Raji (cell line): ENCODE measurements around the gene IQSEC3.

Experiments used
- POLR2A ChIP-seq: IDR thresholded peaks from 2 replicates; pipeline ENCODE4 v1.6.1; 2011; ENCODE audit warnings: low read depth, low read length, control low read depth; ENCODE audit not compliant: insufficient read depth

Gene IQSEC3

DNA sequence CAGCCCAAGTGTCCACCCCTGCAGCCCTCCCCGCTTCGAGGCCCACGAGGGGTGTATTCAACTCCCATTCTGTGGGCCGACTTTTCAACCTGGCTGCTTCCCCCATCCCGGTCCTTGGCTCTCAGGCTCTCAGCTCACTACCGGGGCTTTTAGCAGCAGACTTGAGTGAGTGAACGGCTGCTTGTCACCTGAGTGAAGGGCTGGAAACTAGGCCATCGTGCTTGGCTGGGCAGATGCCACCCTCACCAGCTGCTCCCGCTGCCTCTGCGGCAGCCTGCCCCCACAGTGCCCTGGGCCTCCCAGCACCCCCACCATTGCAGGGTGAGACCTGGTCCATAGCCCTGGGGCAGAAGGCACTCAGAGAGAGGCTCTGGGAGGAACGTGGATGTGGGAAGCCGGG lies 87.5 kb downstream of the IQSEC3 start:
- TF ChIP-seq POLR2A, result no peak

DNA sequence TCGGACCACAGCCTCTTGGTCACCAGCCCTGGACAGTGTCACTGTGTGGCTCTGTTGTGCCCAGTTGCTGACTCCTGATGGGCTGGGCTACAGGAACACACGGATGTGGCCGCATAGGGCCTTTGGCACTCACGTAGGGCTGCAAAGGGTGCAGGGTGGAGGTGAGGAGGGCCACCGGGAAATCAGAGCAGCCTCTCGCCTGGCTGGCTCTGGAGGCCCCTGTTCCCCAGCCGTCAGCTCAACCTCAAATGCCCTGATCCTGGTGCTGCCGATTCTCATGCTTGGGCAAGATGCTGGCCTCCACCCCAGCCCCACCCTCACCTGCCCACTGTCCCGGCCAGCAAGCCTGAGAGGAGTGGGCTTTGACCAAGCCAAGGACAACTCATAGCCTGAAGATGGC lies 88.4 kb downstream of the IQSEC3 start:
- TF ChIP-seq POLR2A, result no peak

DNA sequence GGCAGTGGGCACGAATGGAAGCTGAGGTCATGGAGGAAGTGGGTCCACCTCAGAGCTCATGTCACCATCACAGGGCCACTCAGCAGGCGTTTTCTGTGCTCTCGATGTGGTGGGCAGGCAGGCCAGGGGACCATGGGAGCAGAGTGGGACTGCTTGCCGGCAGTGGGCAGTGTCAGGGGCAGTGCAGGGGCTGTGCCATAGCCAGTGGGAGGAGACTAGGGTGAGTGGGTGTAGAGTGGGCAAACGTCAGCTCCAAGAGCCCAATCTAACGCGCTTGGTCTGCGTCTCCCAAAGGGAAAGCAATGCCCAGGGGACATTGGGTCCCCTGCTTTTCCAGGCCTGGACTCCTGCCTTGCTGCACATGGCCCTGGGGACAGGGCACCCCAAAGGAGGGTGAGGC lies 89.1 kb downstream of the IQSEC3 start:
- TF ChIP-seq POLR2A, result no peak

DNA sequence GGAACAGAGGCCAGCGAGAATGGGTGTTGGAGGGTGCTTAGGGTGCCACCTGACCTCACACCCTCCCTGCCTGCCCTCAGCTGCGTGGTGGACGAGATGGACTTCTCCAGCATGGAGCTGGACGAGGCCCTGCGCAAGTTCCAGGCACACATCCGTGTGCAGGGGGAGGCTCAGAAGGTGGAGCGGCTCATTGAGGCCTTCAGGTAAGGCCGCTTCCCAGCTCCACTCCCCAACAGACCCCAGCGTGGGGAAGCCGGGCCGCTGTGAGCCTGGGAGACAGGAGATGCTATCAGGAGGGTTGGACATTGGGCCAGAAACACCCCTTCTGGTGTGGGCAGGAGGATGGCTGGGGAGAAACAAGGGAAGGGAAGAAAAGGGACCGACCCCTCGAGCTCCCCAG lies 90.4 kb downstream of the IQSEC3 start:
- no peak for TF ChIP-seq POLR2A

DNA sequence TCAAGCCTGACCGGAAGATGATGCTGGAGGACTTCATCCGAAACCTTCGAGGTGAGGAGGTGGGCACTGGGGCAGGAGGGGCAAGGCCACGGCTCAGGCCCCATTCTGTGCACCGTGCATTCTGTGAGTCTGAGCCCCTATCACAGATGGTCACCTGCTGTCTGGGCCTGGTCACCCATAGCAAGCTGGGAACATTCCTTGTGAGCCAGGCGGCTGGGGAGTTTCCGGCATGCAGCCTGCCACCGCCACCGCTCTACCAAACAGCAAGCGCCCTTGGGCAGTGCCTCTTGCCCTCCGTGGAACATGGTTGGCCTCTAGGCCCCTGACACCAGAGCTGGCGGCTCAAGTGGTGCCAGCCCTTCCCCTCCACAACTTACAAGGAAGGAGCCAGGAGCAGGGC lies 91.1 kb downstream of the IQSEC3 start:
- TF ChIP-seq POLR2A, result no peak

DNA sequence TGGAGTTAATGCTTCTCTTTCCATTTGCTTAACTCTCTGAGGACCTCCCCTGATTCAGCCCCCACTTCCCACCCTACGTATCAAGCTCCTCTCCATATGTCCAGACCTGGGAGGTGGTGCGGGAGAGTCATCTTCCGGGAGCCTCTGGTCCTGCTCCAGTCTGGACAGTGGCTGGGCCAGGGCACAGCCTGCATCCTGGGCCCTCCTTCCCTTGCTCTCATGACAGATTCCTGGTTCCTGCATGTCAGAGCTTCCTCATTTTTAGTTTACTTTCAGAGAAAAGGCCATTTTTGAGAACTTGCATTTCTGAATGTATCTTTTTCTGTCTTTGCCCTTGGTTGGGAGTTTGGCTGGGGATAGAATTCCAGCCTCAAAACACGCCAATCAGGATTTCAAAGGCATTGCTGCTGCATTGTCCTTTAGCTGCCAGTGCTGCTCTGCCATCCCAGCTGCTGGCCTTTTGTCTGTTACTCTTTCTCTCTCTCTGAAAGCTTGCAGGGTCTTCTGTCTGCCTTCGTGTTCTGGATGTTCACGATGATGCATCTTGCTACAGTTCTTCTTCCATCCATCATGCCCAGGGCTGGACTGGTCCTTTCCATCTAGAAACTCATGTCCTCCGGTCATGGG lies 92.7 kb downstream of the IQSEC3 start:
- no peak for TF ChIP-seq POLR2A

DNA sequence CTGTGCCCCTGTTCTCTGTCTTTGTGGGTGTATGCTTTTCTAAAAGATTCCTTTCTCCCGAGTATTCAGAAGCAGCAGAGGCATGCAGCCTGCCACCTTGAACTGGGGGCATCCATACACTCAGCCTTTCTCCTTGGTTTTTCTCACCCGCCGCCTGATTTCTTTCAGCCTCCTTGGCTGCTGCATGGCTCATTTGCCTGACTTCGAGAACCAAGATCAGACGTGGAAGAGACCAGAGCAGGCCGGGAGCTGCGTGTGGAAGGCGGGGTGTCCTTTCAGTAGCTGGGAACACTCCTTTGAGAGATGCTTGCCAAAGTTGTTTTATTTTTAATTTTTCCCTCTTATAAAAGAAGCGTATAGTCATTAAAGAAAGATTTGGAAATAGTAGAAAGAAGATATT lies 94.3 kb downstream of the IQSEC3 start:
- no peak for TF ChIP-seq POLR2A

DNA sequence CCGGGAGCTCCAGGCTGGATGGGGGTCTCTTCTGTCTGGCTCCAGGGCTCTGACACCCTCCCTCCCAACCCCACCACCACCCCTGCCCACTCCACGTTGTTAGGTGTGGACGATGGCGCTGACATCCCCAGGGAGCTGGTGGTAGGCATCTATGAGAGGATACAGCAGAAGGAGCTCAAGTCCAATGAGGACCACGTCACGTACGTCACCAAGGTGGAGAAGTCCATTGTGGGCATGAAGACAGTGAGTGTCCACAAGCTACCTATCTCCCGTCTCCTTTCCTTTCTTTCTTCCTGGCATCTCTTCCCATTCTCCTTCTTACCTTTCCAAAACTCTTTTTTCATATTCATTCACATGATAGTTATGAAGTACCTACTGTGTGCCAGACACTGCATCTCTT lies 95.3 kb downstream of the IQSEC3 start:
- no peak for TF ChIP-seq POLR2A

DNA sequence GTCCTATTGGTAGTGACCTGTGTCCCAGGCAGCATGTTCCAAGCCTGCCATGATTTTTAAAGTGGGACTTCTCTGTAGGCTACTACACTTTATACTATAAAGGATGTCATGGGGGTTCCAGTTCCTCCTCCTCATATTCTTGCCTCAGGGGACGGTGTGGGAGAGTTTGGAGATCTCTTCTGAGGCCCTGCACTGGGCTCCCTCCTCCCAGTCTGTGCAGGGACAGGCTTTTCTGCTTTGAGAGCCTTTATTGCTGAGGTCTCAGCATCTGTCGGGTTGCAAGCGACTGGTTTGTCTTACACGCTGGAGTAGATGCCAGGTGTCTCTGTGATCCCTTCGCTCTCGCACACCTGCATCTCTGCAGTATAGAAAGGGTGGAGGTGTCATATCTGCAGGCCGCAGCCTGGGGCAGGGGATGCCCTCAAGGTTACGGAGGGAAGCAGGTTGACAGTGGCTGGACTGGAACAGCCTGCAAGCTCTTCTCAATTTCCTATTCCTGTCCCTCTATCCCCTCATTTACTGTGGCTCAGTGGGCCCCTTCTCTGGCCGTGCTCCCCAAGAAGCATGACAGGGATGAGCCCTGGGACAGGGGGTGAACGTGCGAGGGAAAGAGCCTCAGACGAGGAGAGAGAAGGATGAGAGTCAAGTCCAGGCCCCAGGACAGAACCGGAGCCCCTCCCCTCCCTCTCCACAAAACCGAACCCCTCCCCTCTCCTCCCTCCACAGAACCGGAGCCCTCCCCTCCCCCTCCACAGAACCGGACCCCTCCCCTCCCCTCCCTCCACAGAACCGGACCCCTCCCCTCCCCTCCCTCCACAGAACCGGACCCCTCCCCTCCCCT lies 96.1 kb downstream of the IQSEC3 start:
- no peak for TF ChIP-seq POLR2A

DNA sequence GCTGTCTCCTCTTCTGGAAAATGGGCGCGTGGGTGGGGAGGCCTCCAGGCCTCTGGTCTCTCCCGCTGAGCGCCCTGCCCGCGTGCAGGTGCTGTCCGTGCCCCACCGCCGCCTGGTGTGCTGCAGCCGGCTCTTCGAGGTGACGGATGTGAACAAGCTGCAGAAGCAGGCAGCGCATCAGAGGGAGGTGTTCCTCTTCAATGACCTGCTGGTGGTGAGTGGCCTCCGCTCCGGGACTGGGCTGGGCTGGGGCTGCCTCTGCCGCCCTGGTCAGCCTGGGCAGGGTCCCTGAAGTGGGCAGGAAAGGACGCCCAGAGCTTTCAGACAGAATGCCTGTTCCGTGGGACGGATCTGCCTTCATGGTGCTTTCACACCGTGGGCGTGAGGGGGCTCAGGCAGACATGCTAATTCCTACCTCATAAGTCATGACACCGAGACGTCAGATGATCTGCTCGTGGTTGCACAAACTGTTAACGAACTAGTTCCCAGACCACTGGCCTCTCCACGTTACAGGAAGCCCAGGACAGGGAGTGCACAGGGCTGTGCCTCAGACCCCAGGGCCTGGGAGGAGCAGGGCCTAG lies 96.9 kb downstream of the IQSEC3 start:
- TF ChIP-seq POLR2A, result no peak

DNA sequence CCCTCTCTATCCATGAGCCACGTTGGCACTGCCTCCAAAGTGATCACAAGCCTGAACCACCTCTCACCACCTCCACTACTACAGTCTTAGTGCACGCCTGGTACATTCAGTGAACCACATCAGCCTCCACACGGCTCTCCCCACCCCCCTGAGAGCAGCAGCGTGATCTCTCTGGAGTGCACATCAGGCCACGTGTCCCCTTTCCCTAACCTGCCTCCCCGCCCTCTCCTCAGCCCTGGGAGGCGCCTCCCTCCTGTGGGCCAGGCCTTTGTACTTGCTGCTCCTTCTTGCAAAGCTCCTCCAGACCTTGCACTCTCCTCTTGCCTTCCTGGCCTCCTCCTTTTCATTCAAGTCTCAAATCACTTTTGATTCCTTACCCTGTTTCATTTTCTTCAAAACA lies 97.6 kb downstream of the IQSEC3 start:
- TF ChIP-seq POLR2A, result no peak

DNA sequence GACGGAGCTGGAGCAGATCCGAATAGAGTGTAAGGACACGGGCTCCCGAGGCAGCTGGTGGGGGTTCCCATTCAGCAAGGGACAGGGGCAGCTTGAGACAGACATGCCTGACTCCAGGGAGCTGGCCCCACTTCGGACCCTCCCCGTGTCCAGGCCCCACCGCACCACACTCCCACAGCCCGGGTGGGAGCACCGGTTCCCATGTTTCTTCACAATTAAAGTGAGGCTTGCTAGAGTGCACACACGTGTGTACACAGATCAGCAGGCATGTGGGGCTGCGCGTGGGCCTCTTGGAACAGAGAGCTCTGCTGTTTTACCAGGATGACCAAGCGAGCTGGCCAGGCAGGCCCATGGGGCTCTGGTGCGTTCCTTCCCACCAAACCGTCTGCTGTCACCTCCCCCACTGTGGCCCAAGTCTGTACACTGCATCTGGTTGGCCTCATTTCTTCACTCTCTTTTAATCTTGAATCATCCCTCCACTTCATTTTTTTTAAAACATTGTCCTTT lies 99.3 kb downstream of the IQSEC3 start:
- TF ChIP-seq POLR2A, result no peak

DNA sequence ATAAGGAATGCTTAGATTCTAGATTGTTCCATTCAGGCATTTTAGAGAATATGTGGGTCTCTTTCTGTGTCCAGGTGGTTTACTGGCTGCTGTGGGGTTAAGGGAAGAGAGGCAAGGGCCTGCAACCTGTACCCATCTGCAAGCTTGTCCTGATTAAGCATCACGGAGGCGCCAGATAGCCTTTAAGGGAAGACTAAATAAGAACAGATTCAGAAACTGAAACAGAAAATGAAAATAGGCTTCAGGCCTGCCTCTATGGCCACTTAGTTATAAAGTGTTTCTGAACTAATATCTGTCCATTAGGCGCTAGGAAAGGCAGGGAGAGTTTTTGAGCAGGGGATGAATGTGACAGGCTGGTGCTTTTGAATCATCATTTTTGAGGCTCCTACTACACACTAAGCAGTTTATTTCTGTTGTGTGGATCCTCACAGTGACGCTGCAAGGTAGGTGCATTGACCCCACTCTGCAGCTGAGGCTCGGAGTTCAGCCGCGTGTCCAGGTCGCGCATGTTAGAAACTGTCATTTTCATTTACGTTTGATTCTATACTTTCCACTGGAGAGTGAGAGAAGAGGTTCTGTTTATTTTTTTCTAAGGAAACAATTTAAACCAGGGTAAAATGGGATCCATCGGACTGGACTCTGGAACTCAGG lies 100.0 kb downstream of the IQSEC3 start:
- TF ChIP-seq POLR2A, result no peak

DNA sequence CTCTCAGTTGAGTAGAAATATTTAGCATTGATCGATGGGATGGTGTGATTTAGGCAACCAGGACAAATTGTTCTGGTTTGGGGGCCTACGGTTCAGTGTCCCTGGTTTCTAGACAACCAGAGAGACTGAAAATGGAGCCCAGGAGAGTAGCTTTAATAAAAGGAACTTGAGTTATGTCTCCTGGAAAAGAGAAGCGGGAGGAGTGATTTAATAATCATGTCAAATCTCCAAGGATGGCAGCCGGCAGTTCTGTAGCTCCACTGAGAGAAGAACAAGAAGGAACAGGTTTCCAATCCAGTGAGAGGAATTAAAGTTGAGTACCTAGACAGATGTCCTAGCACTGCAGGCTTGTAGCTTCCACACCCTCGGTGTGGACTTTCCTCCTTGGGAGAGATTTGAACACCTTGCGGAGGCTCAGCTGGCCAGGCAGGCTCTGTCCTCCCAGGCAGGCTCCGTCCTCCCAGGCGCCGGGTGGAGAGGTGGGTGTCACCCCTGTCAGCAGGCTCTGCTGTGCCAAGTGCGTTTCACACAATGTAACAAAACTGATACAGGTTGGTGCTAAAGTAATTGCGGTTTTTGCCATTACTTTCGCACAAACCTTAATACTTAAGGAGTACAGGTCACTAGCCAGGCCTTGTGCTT lies 101.5 kb downstream of the IQSEC3 start:
- no peak for TF ChIP-seq POLR2A

DNA sequence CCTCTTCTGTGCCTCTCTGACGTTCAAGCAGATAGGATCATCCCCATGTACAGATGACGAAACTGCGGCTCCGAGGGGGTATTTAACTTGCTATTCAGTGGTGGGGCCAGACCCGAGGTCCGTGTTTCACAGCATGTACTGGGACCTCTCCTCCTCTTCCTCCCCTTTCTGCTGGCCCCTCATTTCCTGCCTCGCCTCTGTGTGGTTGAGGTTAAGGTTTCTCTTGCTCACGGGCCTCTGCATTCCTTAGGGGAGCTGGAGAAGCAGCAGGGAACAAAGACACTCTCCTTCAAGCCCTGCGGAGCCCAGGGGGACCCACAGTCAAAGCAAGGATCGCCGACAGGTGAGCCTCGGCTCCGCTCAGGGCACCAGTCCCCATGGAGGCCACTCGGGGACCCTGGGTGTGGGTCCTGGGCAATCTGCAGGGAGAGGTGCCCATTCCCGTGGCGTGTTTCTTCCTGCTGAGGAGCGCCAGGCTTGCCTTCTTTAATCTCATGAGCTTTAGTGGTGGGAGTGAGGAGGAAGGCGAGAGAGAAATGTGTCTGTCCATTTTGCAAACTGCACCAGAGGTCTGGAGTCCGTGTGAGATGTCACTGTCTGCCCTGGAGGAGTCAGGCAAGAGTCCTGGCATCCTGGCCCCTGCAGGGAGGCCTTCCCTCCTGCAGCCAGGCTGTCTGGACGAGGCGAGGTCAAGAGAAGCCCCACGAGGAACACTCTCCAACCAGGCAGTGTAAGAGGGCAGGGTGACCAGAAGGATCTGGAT lies 102.4 kb downstream of the IQSEC3 start:
- no peak for TF ChIP-seq POLR2A
